B cell (primary cell): Measurements from ENCODE around the gene TP53I3. TPM values are rescaled to one million over a fixed set of nuclear protein-coding genes. Genes with fewer than 3 reads are reported as not detected.

ENCODE experiments used
- ATAC-seq: fragments of 200-7000 bp; cut with Tn5 transposase; one replicate; pipeline ENCODE4 v1.10.0; 2021; ENCODE audit warnings: low read depth, mild to moderate bottlenecking, moderate number of reproducible peaks, moderate library complexity
- CTCF ChIA-PET: fragments of 350-600 bp; sonication (Branson Sonifier 250); formaldehyde crosslinking; loops from one replicate; lab custom pipeline; 2021; ENCODE audit warnings: antibody characterized with exemption, inconsistent platforms; lab: Charles Lee
- POLR2A ChIA-PET: fragments of 350-600 bp; sonication (Branson Sonifier 250); formaldehyde crosslinking; loops from one replicate; lab custom pipeline; 2021; ENCODE audit warnings: antibody characterized with exemption; lab: Charles Lee
- DNase-seq: peaks from one replicate; pipeline ENCODE4 v3.0.0; 2013
- H2AFZ ChIP-seq: 2 replicates; pipeline ENCODE4 v1.6.1; 2012; ENCODE audit warnings: mild to moderate bottlenecking, low read depth, low read length; ENCODE audit not compliant: insufficient read depth, poor library complexity, severe bottlenecking
- H3K27ac ChIP-seq, 2 donors: 1 replicate in 1 of 2; 2 replicates in 1 of 2; pipeline ENCODE4 v1.5.1; 2012 to 2013; ENCODE audit warnings: low read length in 2 of 2, mild to moderate bottlenecking in 2 of 2, moderate library complexity in 1 of 2
- H3K27me3 ChIP-seq, 4 experiments: fragments of 200-600 bp in 1 of 4; sonication (generic) in 1 of 4; replicated peaks in 1 of 4; 1 replicate in 2 of 4; 2 replicates in 2 of 4; pipeline versions ENCODE4 v1.6.1 to v1.7.0; 2013 to 2016; ENCODE audit warnings: low read length in 3 of 4, mild to moderate bottlenecking in 2 of 4, mixed read lengths in 1 of 4, moderate library complexity in 1 of 4; ENCODE audit not compliant: insufficient read depth in 4 of 4, control insufficient read depth in 3 of 4; ENCODE audit errors: control extremely low read depth in 1 of 4
- H3K36me3 ChIP-seq, 2 experiments: replicated peaks in 1 of 2; 1 replicate in 1 of 2; 2 replicates in 1 of 2; pipeline versions ENCODE4 v1.6.1 to v1.7.1; 2013; ENCODE audit warnings: low read length in 1 of 2; ENCODE audit not compliant: insufficient read depth in 2 of 2, control insufficient read depth in 1 of 2; ENCODE audit errors: control extremely low read depth in 1 of 2, extremely low read depth in 1 of 2
- H3K4me1 ChIP-seq, 2 donors: fragments of 200-600 bp in 1 of 2; sonication (generic) in 1 of 2; 1 replicate in 1 of 2; 2 replicates in 1 of 2; pipeline versions ENCODE4 v1.5.1 to v1.6.1; 2013 to 2017; ENCODE audit warnings: low read length in 2 of 2; ENCODE audit not compliant: control insufficient read depth in 2 of 2, insufficient read depth in 2 of 2
- H3K4me2 ChIP-seq: replicated peaks from 2 replicates; pipeline ENCODE3; 2012; ENCODE audit warnings: mild to moderate bottlenecking, low read depth, low read length; ENCODE audit not compliant: poor library complexity, severe bottlenecking
- H3K4me3 ChIP-seq, 5 experiments: fragments of 200-600 bp in 1 of 5; sonication (generic) in 1 of 5; 1 replicate in 3 of 5; 2 replicates in 2 of 5; pipeline versions ENCODE4 v1.5.1 to v1.7.0; 2011 to 2016; ENCODE audit warnings: low read length in 4 of 5, mild to moderate bottlenecking in 4 of 5, low read depth in 2 of 5, control low read depth in 1 of 5, moderate library complexity in 1 of 5; ENCODE audit not compliant: insufficient read depth in 1 of 5; ENCODE audit errors: control extremely low read depth in 1 of 5, extremely low read depth in 1 of 5
- H3K79me2 ChIP-seq: fragments of 200-600 bp; sonication (generic); one replicate; pipeline ENCODE4 v1.6.0; 2016; ENCODE audit warnings: low read length; ENCODE audit not compliant: control insufficient read depth, insufficient read depth
- H3K9ac ChIP-seq: fragments of 200-600 bp; sonication (generic); 2 replicates; pipeline ENCODE4 v1.6.1; 2017; ENCODE audit warnings: mild to moderate bottlenecking, low read length, moderate library complexity
- H3K9me3 ChIP-seq, 3 donors: one replicate each; pipeline versions ENCODE4 v1.6.1 to v1.7.1; 2013; ENCODE audit warnings: low read length in 2 of 3; ENCODE audit not compliant: control insufficient read depth in 2 of 3, insufficient read depth in 1 of 3; ENCODE audit errors: control extremely low read depth in 1 of 3
- H4K20me1 ChIP-seq: 2 replicates; pipeline ENCODE4 v1.6.0; 2012; ENCODE audit warnings: mild to moderate bottlenecking, low read length; ENCODE audit not compliant: insufficient read depth, control insufficient read depth, poor library complexity, severe bottlenecking
- H3K27ac Mint-ChIP-seq: one replicate; pipeline ENCODE4 v1.8.0; 2021; ENCODE audit warnings: mixed read lengths
- H3K27me3 Mint-ChIP-seq: one replicate; pipeline ENCODE4 v1.8.0; 2021; ENCODE audit warnings: mixed read lengths
- H3K4me1 Mint-ChIP-seq: one replicate; pipeline ENCODE4 v1.8.0; 2021; ENCODE audit warnings: mixed read lengths
- H3K4me3 Mint-ChIP-seq: one replicate; pipeline ENCODE4 v1.8.0; 2021; ENCODE audit warnings: mixed read lengths
- H3K9me3 Mint-ChIP-seq: one replicate; pipeline ENCODE4 v1.8.0; 2022; ENCODE audit warnings: mixed read lengths; ENCODE audit not compliant: insufficient read depth
- EZH2 ChIP-seq: IDR thresholded peaks from 2 replicates; pipeline ENCODE4 v1.6.1; 2012; ENCODE audit warnings: borderline replicate concordance, low read depth, mild to moderate bottlenecking, moderate library complexity, low read length; ENCODE audit not compliant: insufficient read depth, poor library complexity, severe bottlenecking
- WGBS: methylation state at CpG from one replicate; pipeline ENCODE4 v1.1.5; 2013; ENCODE audit warnings: missing lambda C conversion rate; ENCODE audit not compliant: insufficient coverage; 5-methylcytosine and 5-hydroxymethylcytosine counted together
- intact Hi-C: fragments of 100-400 bp; cut with micrococcal nuclease; formaldehyde crosslinking; loops from one replicate; pipeline ENCODE4 v1.10.0; 2022
- polyA plus RNA-seq: library from polyadenylated mRNA; depleted of rRNA; stranded (reverse); fragments of >200 nt; gene quantifications from 2 replicates; pipeline ENCODE4 v1.2.3, GENCODE V29; 2012
- total RNA-seq, 2 donors: library from RNA; stranded (reverse); fragments of 120-200 nt in 1 of 2; gene quantifications; 1 replicate in 1 of 2; 2 replicates in 1 of 2; pipeline versions ENCODE4 v1.2.3 to v1.2.4, GENCODE V29; 2013 to 2022
- TF ChIP-seq, protein P1 (sequence below): fragments of 200-600 bp; IDR thresholded peaks from one replicate; pipeline ENCODE4 v1.8.0; 2022; ENCODE audit warnings: antibody characterized with exemption, mild to moderate bottlenecking

The TP53I3 gene
- total and polyA plus RNA-seq, 2 donors (not counting 1 experiment from before 2014, with no cell fraction given): 3.9 to 7.3 TPM

DNA sequence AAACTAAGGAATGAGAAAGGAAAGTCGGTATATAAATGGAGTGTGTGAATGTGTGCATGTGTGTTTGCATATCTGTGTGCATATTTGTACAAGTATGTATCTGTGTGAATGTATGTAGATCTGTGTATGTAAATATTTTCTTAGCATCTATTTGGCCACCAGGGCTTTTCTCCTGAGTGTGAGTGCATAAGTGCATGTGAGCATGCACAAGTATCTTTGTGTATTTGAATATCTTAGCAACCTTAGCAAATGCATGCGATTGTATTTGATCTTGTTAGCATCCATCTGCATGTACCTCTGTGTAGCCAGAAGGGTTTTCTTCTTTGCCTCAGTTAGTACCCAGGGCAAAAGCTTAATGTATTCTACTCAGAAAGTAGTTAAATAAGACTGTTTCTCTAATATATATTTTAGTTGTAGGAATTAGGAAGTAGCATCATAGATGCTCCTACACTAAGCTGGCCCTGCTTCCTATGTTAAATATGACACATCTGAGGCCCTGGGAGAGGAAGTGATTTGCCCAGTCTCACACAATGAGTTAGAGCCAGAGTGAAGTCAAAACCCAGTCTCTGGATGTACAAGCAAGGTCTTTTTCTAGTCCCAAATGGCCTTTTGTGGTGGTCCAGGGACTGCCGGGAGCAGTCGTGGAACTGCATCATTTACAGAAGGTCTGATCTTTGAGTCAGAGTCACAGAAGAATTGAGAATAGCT is 25.9 kb downstream of the TP53I3 start:
- ChIA-PET CTCF (interaction anchor here (0.6 to 1.3 kb wide), 2 partner anchors 7 to 283 kb away, joined by 3 to 5 read pairs; no protein-coding TSS in a partner anchor), POLR2A (no interaction called here)
- TF ChIP-seq, protein P1, sequence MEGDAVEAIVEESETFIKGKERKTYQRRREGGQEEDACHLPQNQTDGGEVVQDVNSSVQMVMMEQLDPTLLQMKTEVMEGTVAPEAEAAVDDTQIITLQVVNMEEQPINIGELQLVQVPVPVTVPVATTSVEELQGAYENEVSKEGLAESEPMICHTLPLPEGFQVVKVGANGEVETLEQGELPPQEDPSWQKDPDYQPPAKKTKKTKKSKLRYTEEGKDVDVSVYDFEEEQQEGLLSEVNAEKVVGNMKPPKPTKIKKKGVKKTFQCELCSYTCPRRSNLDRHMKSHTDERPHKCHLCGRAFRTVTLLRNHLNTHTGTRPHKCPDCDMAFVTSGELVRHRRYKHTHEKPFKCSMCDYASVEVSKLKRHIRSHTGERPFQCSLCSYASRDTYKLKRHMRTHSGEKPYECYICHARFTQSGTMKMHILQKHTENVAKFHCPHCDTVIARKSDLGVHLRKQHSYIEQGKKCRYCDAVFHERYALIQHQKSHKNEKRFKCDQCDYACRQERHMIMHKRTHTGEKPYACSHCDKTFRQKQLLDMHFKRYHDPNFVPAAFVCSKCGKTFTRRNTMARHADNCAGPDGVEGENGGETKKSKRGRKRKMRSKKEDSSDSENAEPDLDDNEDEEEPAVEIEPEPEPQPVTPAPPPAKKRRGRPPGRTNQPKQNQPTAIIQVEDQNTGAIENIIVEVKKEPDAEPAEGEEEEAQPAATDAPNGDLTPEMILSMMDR: no peak
- no peak for TF ChIP-seq EZH2
- 79% methylated on average over 3 of the region's 4 CpGs for WGBS
- Histone ChIP-seq H2AFZ (no peak overlapping the region), H3K4me1 (no peaks in the 10 kb centered on the region), H3K79me2 (no peaks in the 10 kb centered on the region), H3K36me3 (no peaks in the 10 kb centered on the region), H3K9me3 (peaks cover 0 to 6% (median 0%) of the 10 kb centered on the region in 3 donors), H3K4me3 (no peak overlapping the region), H3K9ac (no peak overlapping the region), H3K4me2 (no peak overlapping the region), H4K20me1 (no peaks in the 10 kb centered on the region), H3K27ac (no peak overlapping the region), H3K27me3 (no peaks in the 10 kb centered on the region)
- intact Hi-C loops: no loop called here
- no peaks in the 10 kb centered on the region for H3K27me3 Mint-ChIP-seq
- no peak for ATAC-seq
- no peak overlapping the region for H3K4me3 Mint-ChIP-seq
- H3K27ac Mint-ChIP-seq: no peak overlapping the region
- peaks cover 2% of the 10 kb centered on the region for H3K9me3 Mint-ChIP-seq
- H3K4me1 Mint-ChIP-seq: no peaks in the 10 kb centered on the region
- DNase-seq: no peak

DNA sequence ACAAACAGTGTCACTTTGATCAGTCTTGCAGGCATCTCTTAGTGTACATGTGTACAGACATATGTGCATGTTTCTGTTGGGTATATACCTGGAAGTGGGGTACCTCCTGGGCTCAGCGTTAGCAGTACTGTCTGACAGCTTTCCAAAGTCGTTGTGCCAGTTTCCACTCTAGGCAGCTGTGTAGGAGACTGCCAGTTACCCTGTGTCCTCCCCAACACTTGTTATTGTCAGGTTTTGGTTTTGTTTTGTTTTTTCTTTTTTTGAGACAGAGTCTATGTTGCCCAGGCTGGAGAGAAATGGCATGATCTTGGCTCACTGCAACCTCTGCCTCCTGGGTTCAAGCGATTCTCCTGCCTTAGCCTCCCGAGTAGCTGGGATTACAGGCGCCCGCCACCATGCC is 28.9 kb downstream of the TP53I3 start:
- no peak for ATAC-seq
- intact Hi-C loops: no loop called here
- no peak overlapping the region for H3K9ac ChIP-seq
- no peak overlapping the region for H3K27ac Mint-ChIP-seq
- no peak overlapping the region for H3K27ac ChIP-seq
- peaks cover 0 to 6% (median 0%) of the 10 kb centered on the region in 3 donors for H3K9me3 ChIP-seq
- no peak overlapping the region for H3K4me2 ChIP-seq
- H2AFZ ChIP-seq: no peak overlapping the region
- ChIA-PET CTCF (no interaction called here), POLR2A (no interaction called here)
- H3K27me3 ChIP-seq: no peaks in the 10 kb centered on the region
- 93% methylated on average over 6 of the region's 6 CpGs for WGBS
- DNase-seq: no peak
- H3K4me1 Mint-ChIP-seq: no peaks in the 10 kb centered on the region
- H4K20me1 ChIP-seq: no peaks in the 10 kb centered on the region
- no peaks in the 10 kb centered on the region for H3K79me2 ChIP-seq
- no peaks in the 10 kb centered on the region for H3K4me1 ChIP-seq
- no peaks in the 10 kb centered on the region for H3K27me3 Mint-ChIP-seq
- TF ChIP-seq, protein P1: no peak
- no peak for TF ChIP-seq EZH2
- no peaks in the 10 kb centered on the region for H3K36me3 ChIP-seq
- no peak overlapping the region for H3K4me3 Mint-ChIP-seq
- no peak overlapping the region for H3K4me3 ChIP-seq
- H3K9me3 Mint-ChIP-seq: peaks cover 2% of the 10 kb centered on the region
